ENCODE measurements around the gene BDKRB2. TPM values are rescaled to one million over a fixed set of nuclear protein-coding genes. Genes with fewer than 3 reads are reported as not detected.
"Not testable (repeated sequence)": the region's sequence is repeated elsewhere in the genome, so short reads cannot be mapped to it uniquely, and the experiment has no call there.

The BDKRB2 gene
- total RNA-seq, 1 donor from 2014 or later, result 7.9 TPM

DNA sequence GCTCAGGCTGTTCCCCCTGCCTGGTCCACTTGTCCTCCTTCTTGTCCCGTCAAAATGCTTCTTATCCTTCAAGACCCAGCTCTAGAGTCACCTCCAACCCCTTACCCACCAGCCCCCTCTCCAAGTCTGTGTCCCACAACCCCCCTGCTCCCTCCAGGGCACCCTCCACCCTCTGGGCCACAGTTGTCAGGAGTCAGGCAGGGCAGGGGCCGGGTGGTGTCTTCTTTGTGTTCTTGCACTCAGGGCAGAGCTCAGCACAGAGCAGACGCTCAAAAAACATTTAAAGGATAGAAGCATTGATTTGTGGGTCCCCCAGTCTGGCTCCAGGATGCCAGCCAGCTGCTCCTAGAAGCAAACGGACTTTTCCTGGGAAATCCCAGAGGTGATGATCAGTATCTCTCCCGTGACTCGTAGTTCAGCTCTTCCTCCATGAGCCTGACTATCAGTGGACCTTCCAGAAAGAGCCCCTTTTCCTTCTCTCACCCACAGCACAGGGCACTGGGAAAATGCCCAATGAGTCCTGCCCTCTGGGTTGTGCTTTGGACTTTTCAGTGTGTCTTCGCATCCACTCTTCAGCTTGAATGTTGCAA is 34.1 kb downstream of the BDKRB2 start:
- intact Hi-C loops (cut with DNase I), result no loop called here
- Histone ChIP-seq H3K9me3 (no peaks in the 10 kb centered on the region), H3K4me3 (no peak overlapping the region), H3K36me3 (no peaks in the 10 kb centered on the region), H3K27ac (no peak overlapping the region), H3K27me3 (no peaks in the 10 kb centered on the region), H3K4me1 (no peaks in the 10 kb centered on the region)
- DNase-seq (ENCODE audit: low spot score in 2 of 2), result no peak
- TF ChIP-seq, protein P1, sequence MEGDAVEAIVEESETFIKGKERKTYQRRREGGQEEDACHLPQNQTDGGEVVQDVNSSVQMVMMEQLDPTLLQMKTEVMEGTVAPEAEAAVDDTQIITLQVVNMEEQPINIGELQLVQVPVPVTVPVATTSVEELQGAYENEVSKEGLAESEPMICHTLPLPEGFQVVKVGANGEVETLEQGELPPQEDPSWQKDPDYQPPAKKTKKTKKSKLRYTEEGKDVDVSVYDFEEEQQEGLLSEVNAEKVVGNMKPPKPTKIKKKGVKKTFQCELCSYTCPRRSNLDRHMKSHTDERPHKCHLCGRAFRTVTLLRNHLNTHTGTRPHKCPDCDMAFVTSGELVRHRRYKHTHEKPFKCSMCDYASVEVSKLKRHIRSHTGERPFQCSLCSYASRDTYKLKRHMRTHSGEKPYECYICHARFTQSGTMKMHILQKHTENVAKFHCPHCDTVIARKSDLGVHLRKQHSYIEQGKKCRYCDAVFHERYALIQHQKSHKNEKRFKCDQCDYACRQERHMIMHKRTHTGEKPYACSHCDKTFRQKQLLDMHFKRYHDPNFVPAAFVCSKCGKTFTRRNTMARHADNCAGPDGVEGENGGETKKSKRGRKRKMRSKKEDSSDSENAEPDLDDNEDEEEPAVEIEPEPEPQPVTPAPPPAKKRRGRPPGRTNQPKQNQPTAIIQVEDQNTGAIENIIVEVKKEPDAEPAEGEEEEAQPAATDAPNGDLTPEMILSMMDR (IDR thresholded peaks at IDR 0.05), result no peak

DNA sequence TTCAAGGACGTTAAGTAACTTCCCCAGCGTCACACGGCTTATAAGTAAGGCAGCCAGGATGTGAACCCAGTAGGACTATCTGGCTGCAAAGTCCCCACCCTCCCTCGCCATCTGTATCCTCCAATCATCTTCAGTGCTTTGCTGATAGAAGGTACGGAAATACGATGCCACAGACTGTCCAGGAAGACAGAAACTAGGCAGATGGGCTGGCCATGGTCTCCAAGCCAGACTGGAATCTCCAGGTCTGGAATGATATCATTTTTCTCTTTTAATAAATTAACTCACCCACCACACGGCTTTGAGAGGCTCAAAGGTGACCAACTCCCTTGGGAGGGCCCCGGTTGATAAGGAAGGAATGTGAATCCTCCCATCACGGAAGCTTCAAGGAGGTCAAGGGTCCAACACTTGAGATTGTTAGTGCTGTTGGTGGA is 35.1 kb downstream of the BDKRB2 start:
- H3K4me3 ChIP-seq, result no peak overlapping the region
- H3K27ac ChIP-seq, result no peak overlapping the region
- H3K9me3 ChIP-seq, result no peaks in the 10 kb centered on the region
- no peak for DNase-seq (ENCODE audit: low spot score in 2 of 2)
- H3K4me1 ChIP-seq, result no peaks in the 10 kb centered on the region
- intact Hi-C loops (cut with DNase I), result no loop called here
- no peaks in the 10 kb centered on the region for H3K36me3 ChIP-seq
- H3K27me3 ChIP-seq, result no peaks in the 10 kb centered on the region
- TF ChIP-seq, protein P1 (IDR thresholded peaks at IDR 0.05), result no peak

DNA sequence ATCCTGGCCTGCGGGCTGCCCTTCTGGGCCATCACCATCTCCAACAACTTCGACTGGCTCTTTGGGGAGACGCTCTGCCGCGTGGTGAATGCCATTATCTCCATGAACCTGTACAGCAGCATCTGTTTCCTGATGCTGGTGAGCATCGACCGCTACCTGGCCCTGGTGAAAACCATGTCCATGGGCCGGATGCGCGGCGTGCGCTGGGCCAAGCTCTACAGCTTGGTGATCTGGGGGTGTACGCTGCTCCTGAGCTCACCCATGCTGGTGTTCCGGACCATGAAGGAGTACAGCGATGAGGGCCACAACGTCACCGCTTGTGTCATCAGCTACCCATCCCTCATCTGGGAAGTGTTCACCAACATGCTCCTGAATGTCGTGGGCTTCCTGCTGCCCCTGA is 36.0 kb downstream of the BDKRB2 start:
- DNase-seq (ENCODE audit: low spot score in 2 of 2), result no peak
- no peak overlapping the region for H3K4me3 ChIP-seq
- no peaks in the 10 kb centered on the region for H3K9me3 ChIP-seq
- no peaks in the 10 kb centered on the region for H3K4me1 ChIP-seq
- no peaks in the 10 kb centered on the region for H3K27me3 ChIP-seq
- H3K27ac ChIP-seq, result no peak overlapping the region
- TF ChIP-seq, protein P1 (IDR thresholded peaks at IDR 0.05), result no peak
- intact Hi-C loops (cut with DNase I), result no loop called here
- no peaks in the 10 kb centered on the region for H3K36me3 ChIP-seq

DNA sequence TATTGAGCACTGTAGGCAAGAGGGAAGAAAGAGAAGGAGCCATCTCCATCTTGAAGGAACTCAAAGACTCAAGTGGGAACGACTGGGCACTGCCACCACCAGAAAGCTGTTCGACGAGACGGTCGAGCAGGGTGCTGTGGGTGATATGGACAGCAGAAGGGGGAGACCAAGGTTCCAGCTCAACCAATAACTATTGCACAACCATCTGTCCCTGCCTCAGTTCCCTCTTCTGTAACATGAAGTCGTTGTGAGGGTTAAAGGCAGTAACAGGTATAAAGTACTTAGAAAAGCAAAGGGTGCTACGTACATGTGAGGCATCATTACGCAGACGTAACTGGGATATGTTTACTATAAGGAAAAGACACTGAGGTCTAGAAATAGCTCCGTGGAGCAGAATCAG is 37.5 kb downstream of the BDKRB2 start:
- no peaks in the 10 kb centered on the region for H3K36me3 ChIP-seq
- no peaks in the 10 kb centered on the region for H3K27me3 ChIP-seq
- DNase-seq (ENCODE audit: low spot score in 2 of 2), result no peak
- no peak overlapping the region for H3K27ac ChIP-seq
- H3K4me3 ChIP-seq, result no peak overlapping the region
- TF ChIP-seq, protein P1 (IDR thresholded peaks at IDR 0.05), result no peak
- intact Hi-C loops (cut with DNase I), result no loop called here
- no peaks in the 10 kb centered on the region for H3K9me3 ChIP-seq
- H3K4me1 ChIP-seq, result no peaks in the 10 kb centered on the region

DNA sequence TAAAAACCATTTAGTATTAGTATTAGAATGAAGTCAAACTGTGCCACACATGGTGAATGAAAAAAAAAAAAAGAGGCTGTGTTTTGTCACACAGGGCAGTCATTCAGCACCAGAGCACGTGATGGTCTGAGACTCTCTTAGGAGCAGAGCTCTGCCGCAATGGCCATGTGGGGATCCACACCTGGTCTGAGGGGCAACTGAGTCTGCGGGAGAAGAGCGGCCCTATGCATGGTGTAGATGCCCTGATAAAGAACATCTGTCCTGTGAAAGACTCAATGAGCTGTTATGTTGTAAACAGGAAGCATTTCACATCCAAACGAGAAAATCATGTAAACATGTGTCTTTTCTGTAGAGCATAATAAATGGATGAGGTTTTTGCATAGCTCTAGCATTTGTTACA is 39.1 kb downstream of the BDKRB2 start:
- no peak overlapping the region for H3K4me3 ChIP-seq
- H3K27ac ChIP-seq, result no peak overlapping the region
- H3K9me3 ChIP-seq, result no peaks in the 10 kb centered on the region
- H3K4me1 ChIP-seq, result no peaks in the 10 kb centered on the region
- no peaks in the 10 kb centered on the region for H3K36me3 ChIP-seq
- intact Hi-C loops (cut with DNase I), result no loop called here
- TF ChIP-seq, protein P1 (IDR thresholded peaks at IDR 0.05), result no peak
- no peak for DNase-seq (ENCODE audit: low spot score in 2 of 2)
- H3K27me3 ChIP-seq, result no peaks in the 10 kb centered on the region

DNA sequence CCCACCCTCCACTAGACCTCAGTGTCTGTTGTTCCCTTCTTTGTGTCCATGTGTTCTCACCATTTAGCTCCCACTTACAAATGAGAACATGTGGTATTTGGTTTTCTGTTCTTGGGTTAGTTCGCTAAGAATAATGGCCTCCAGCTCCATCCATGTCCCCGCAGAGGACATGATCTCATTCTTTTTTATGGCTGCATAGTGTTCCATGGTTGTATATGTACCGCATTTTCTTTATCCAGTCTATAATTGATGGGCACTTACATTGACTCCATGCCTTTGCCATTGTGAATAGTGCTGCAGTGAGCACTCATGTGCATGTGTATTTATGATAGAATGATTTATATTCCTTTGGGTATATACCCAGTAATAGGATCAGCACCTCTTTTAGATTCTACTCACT is 40.4 kb downstream of the BDKRB2 start:
- H3K27ac ChIP-seq; H3K36me3 ChIP-seq; H3K9me3 ChIP-seq; H3K27me3 ChIP-seq; DNase-seq (ENCODE audit: low spot score in 2 of 2); H3K4me3 ChIP-seq; intact Hi-C loops (cut with DNase I); H3K4me1 ChIP-seq: not testable (repeated sequence)
